Posterior cingulate gyrus (tissue), 11 donors: Measurements from ENCODE around the gene TSSK6.

Experiments
- DNase-seq, 10 donors: peaks; one replicate each; pipeline versions ENCODE4 v3.0.0 to v3.0.0-alpha.2; 2020 to 2021; ENCODE audit warnings: mixed read lengths in 3 of 10
- intact Hi-C: fragments of 100-400 bp; cut with DNase I; formaldehyde crosslinking; loops from one replicate; pipeline ENCODE4 v1.15.1; 2023

Gene TSSK6

DNA sequence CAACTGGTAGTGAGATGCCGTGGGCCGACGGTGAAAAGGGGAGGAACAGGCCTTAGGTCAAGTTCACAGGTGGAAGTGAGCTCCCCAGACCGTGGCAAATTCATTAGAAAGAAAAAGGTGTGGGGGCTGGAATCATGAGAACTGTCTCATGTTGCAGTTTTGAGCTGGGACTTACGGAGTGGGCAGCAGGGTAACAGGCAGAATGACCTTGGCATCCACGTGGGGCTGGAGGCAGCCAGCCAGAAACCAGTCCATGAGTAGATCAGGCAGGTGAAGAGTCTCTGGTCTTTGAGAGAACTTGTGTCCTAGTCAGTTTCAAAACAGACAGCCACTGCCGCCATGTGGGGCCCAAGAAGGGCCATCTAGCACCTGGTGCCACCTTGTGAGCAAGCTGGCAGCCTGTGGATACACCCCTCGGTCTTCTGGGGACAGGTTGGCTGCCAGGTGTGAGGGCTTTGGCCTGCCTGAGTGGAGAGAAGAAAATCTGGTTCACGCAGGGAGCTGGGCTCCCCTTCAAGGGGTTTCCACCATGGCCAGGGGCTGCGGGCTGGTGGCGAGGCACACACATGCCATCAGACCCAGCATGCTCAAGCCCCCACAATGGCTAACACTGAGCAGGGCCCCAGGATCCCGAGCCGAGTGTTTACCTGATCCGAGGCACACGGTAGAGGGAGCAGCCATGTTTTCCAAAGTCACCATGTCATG lies 23.9 kb downstream of the TSSK6 start:
- peak in 1 of 10 donors; percentile 67 for DNase-seq
- intact Hi-C loops, result no loop called here

DNA sequence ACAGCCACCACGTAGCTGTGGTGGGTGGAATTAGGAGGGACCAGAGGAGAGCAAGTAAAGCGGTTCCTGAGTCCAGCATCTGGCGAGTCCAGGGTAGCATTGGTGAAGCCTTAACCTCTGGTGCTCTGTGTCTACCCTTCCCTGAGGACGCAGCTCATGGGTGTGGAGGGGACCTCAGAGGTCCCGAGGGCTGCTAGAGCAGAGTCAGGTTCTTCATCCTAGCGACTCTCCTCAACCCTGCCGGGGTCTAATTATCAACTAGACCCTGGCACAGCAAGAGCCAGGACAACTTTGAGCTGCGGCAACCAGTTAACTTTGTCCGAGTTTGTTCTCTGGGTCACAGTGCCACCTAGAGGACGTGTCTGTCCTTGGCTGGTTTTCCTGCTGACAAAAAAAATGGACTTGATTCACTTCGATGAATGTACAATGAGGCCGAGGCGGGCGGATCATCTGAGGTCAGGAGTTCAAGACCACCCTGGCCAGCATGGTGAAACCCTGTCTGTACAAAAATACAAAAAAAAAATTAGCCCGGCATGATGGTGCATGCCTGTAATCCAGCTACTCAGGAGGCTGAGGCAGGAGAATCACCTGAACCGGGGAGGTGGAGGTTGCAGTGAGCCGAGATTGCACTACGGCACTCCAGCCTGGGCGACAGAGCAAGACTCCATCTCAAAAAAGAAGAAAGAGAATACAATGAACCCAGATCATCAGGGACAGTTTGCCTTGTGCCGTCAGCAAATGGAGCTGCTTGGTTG lies 25.0 kb downstream of the TSSK6 start:
- intact Hi-C loops, result loop anchor here (1.0 kb wide), 1 partner anchor 123 kb away; no protein-coding TSS in a partner anchor
- peak; percentile 39 to 95 (median 80) for DNase-seq

DNA sequence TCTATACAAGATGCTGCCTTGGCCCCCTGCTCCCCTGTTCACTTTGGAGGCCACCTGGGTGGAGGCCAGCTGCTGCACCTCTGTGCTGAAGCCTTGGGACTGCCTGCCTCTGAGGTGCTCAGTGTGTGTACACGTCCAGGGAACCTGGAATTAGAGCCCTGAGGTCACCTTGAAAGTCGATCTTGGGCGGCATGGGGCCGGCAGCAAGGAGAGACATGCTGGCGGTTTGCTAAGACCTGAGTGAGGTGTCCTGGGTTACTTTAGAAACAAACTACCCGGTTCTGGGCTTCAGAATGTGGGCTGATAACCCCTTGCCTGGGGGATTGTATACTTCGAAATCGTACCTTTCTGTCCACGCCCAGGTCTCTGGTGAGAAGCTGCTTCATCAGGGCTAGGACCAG lies 25.5 kb downstream of the TSSK6 start:
- peak in 1 of 10 donors; percentile 75 for DNase-seq
- intact Hi-C loops, result loop anchor here (1.0 kb wide), 1 partner anchor 123 kb away; no protein-coding TSS in a partner anchor

GRCh38 chr19:19488875-19489690 lies 26.3 kb downstream of the TSSK6 start:
- intact Hi-C loops, result no loop called here
- DNase-seq, result peak in 8 of 10 donors; percentile 42 to 90 (median 66)

DNA sequence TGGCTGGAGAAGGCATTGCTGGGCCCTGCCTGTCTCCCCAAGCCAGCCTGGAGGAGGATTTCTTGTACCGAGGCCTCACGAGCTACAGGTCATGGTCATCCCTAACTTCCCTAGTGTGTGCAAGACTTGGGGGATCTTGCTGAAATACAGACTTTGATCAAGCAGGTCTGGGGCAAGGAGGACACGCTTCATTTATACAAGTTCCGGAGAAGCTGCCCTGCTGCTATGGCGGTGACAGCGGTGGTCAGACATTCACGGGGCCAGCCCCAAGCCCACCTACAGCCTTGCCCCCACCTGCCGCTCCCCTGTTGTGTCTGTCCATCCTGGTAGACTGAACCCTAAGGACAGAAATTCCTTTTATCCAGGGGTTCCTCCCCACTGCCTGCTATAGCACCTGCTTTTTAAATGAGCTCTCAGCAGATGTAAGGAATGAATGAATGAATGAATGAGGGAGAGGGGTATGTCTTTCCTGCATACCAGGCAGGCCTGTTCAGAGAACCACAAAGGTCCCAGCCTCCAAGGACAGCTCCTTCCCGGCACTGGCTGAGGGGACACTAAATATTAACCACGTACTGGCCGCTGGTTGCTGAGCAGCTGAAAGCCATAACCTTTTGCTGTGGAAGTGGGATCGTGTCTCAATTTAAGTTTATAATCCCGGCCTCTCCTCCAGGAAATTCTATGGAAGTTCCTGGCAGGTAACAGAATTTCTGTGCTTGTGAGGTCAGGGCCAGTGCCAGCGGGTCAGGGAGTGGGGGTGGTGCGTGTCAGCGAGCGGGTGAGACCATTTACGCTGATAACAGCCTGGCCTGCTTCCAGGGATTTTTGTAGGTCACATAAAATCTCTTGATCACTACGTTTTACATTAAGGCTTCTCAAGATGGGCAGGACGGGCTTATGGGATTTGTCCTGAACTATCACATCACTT lies 27.1 kb downstream of the TSSK6 start:
- intact Hi-C loops, result no loop called here
- DNase-seq, result peak in 1 of 10 donors; percentile 80

GRCh38 chr19:19487077-19487949 lies 28.0 kb downstream of the TSSK6 start:
- DNase-seq, result peak in 1 of 10 donors; percentile 67
- intact Hi-C loops, result no loop called here

- peak in 1 of 10 donors; percentile 73 for DNase-seq
- intact Hi-C loops, result no loop called here
Measured at GRCh38 chr19:19486343-19487076, 28.8 kb downstream of the TSSK6 start.

DNA sequence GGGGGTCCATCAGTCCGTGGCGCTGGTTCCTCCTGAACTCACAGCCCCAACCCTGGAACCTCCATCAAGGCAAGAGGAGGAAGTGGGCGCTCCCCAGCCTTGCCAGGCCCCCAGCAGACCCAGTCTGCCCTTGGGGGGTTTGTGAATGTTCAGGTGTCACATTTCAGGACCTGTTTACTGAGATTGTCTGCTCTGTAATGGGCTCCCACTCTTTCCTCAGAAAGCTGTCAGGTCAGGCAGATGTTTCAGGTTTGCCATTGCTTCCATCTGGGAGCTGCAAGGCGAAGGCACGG lies 29.4 kb downstream of the TSSK6 start:
- intact Hi-C loops, result no loop called here
- no peak for DNase-seq

- DNase-seq, result peak in 1 of 10 donors; percentile 62
- intact Hi-C loops, result no loop called here
Measured at GRCh38 chr19:19485161-19485997, 30.0 kb downstream of the TSSK6 start.

GRCh38 chr19:19482809-19483596 lies 32.3 kb downstream of the TSSK6 start:
- intact Hi-C loops, result no loop called here

GRCh38 chr19:19480688-19481087 lies 34.7 kb downstream of the TSSK6 start:
- intact Hi-C loops, result no loop called here
- DNase-seq, result peak in 1 of 10 donors; percentile 32

More at GRCh38 chr19:19482809-19483596, 32.3 kb downstream of the TSSK6 start:
- DNase-seq, result peak in 1 of 10 donors; percentile 74

- intact Hi-C loops, result loop anchor here (10.0 kb wide), 1 partner anchor 53 kb away; no protein-coding TSS in a partner anchor
- DNase-seq, result peak in 1 of 10 donors; percentile 32
Measured at GRCh38 chr19:19477705-19478383, 37.5 kb downstream of the TSSK6 start.

- intact Hi-C loops, result loop anchor here (10.0 kb wide), 1 partner anchor 51 kb away; no protein-coding TSS in a partner anchor
- peak in 1 of 10 donors; percentile 86 for DNase-seq
Measured at GRCh38 chr19:19475849-19476828, 39.2 kb downstream of the TSSK6 start.

GRCh38 chr19:19475015-19475765 lies 40.2 kb downstream of the TSSK6 start:
- intact Hi-C loops, result loop anchor here (10.0 kb wide), 1 partner anchor 50 kb away; no protein-coding TSS in a partner anchor
- peak in 1 of 10 donors; percentile 52 for DNase-seq
